Measurements from ENCODE around the gene SMC4. TPM values are rescaled to one million over a fixed set of nuclear protein-coding genes. Genes with fewer than 3 reads are reported as not detected.

SMC4 gene
- polyA plus RNA-seq, 2 of the 4 experiments (the other 2 are of a cell fraction) = 121 to 139 TPM

DNA sequence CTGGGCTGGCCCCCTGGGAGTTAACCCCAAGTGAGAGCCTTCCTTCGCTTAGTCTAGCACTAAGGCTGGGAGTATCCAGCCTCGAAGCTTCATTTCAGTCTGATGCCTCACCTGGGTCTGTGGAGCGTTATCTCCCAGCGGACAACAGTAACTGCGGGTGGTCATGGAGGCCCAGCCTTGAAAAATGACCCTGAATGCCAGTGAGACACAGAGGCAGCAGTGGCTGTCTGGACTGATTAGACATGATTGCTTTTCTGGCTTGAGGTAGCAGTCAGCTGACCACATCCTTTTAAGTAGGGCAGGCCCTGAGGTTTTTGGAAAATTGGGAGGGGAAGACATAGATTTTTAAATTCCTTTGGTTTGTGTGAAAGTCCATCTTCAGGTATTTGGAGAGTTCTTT lies 78.3 kb downstream of the SMC4 start:
- TF ChIP-seq NFE2L2 (conservative IDR thresholded peaks at IDR 0.05; ENCODE audit: low read length) (no peak), EHMT2 (IDR thresholded peaks at IDR 0.05; ENCODE audit: low read depth) (no peak), ZSCAN20 (CRISPR knock-in tag; IDR thresholded peaks at IDR 0.05) (no peak), ESRRA (IDR thresholded peaks at IDR 0.05; ENCODE audit: borderline replicate concordance, low read length) (no peak), MAZ (IDR thresholded peaks at IDR 0.05; ENCODE audit: borderline replicate concordance, low read depth, low read length) (no peak), ZC3H11A (IDR thresholded peaks at IDR 0.05) (no peak), FOSL2 (IDR thresholded peaks at IDR 0.05) (no peak), FOSL2 (CRISPR knock-in tag; IDR thresholded peaks at IDR 0.05) (no peak), RAD21 (conservative IDR thresholded peaks at IDR 0.05 in 1 of 2, IDR thresholded peaks at IDR 0.05 in 1 of 2) (no peak), JUN (IDR thresholded peaks at IDR 0.05) (no peak), POLR2A (IDR thresholded peaks at IDR 0.05; ENCODE audit: low read length) (no peak), KDM1A (IDR thresholded peaks at IDR 0.05; ENCODE audit: low read depth) (no peak), TFCP2L1 (CRISPR knock-in tag; IDR thresholded peaks at IDR 0.05) (no peak)
- TF ChIP-seq, protein P1, sequence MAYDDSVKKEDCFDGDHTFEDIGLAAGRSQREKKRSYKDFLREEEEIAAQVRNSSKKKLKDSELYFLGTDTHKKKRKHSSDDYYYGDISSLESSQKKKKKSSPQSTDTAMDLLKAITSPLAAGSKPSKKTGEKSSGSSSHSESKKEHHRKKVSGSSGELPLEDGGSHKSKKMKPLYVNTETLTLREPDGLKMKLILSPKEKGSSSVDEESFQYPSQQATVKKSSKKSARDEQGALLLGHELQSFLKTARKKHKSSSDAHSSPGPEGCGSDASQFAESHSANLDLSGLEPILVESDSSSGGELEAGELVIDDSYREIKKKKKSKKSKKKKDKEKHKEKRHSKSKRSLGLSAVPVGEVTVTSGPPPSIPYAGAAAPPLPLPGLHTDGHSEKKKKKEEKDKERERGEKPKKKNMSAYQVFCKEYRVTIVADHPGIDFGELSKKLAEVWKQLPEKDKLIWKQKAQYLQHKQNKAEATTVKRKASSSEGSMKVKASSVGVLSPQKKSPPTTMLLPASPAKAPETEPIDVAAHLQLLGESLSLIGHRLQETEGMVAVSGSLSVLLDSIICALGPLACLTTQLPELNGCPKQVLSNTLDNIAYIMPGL (CRISPR knock-in tag; IDR thresholded peaks at IDR 0.05; ENCODE audit: borderline replicate concordance) = no peak
- TF ChIP-seq, protein P2, sequence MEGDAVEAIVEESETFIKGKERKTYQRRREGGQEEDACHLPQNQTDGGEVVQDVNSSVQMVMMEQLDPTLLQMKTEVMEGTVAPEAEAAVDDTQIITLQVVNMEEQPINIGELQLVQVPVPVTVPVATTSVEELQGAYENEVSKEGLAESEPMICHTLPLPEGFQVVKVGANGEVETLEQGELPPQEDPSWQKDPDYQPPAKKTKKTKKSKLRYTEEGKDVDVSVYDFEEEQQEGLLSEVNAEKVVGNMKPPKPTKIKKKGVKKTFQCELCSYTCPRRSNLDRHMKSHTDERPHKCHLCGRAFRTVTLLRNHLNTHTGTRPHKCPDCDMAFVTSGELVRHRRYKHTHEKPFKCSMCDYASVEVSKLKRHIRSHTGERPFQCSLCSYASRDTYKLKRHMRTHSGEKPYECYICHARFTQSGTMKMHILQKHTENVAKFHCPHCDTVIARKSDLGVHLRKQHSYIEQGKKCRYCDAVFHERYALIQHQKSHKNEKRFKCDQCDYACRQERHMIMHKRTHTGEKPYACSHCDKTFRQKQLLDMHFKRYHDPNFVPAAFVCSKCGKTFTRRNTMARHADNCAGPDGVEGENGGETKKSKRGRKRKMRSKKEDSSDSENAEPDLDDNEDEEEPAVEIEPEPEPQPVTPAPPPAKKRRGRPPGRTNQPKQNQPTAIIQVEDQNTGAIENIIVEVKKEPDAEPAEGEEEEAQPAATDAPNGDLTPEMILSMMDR (IDR thresholded peaks at IDR 0.05) = no peak
- TF ChIP-seq, protein P3, sequence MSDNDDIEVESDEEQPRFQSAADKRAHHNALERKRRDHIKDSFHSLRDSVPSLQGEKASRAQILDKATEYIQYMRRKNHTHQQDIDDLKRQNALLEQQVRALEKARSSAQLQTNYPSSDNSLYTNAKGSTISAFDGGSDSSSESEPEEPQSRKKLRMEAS (IDR thresholded peaks at IDR 0.05) = no peak
- H3K27ac ChIP-seq = no peak overlapping the region
- 79% methylated on average over 5 of the region's 5 CpGs for WGBS (ENCODE audit: missing lambda C conversion rate)
- DNase-seq (ENCODE audit: low read depth in 1 of 2, low spot score in 1 of 2) (no peak), ATAC-seq (no peak), FAIRE-seq (no peak)
- CTCF ChIA-PET = interaction anchor here (1.2 to 1.4 kb wide), 2 partner anchors 8 to 62 kb away, joined by 3 read pairs; no protein-coding TSS in a partner anchor
- no peak overlapping the region for H3K4me3 ChIP-seq
- H3K4me2 ChIP-seq = no peak overlapping the region
- 0 out of 3 replicates have a peak, but pooled peaks cover 4% of the 10 kb centered on the region for H3K4me1 ChIP-seq
- H3K9me3 ChIP-seq = no peaks in the 10 kb centered on the region
- POLR2A ChIA-PET = no interaction called here

DNA sequence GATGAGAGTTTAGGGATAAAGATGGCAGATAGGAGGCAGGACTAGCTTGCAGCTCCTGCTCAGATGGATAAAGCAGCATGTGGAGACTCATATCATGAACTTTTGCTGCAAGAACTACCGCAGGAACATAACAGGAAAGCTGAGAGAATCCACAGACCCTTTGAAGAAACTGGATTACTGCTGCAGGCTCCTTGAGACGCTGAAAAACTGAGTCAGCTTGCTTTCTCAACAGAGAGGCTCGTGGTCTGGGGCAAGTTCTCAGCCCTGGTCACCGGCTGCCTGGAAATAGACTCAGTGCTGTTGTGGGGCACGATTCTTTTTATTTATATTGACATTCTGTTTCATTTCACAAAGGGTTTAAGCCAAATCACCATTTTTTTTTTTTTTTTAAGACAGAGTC lies 78.9 kb downstream of the SMC4 start:
- WGBS (ENCODE audit: missing lambda C conversion rate) = 67% methylated on average over 5 of the region's 5 CpGs
- ATAC-seq (no peak), FAIRE-seq (no peak), DNase-seq (ENCODE audit: low read depth in 1 of 2, low spot score in 1 of 2) (no peak)
- no peak overlapping the region for H3K4me3 ChIP-seq
- no peak overlapping the region for H3K4me2 ChIP-seq
- CTCF ChIA-PET = interaction anchor here (1.2 kb wide), 1 partner anchor 63 kb away, joined by 3 read pairs; no protein-coding TSS in a partner anchor
- H3K9me3 ChIP-seq = no peaks in the 10 kb centered on the region
- POLR2A ChIA-PET = no interaction called here
- TF ChIP-seq EHF (CRISPR knock-in tag; IDR thresholded peaks at IDR 0.05) (no peak), TP53 (CRISPR knock-in tag; IDR thresholded peaks at IDR 0.05) (no peak), MYC (IDR thresholded peaks at IDR 0.05; ENCODE audit: borderline replicate concordance, low read length) (no peak), NR3C1 (IDR thresholded peaks at IDR 0.05) (no peak)
- TF ChIP-seq, protein P4, sequence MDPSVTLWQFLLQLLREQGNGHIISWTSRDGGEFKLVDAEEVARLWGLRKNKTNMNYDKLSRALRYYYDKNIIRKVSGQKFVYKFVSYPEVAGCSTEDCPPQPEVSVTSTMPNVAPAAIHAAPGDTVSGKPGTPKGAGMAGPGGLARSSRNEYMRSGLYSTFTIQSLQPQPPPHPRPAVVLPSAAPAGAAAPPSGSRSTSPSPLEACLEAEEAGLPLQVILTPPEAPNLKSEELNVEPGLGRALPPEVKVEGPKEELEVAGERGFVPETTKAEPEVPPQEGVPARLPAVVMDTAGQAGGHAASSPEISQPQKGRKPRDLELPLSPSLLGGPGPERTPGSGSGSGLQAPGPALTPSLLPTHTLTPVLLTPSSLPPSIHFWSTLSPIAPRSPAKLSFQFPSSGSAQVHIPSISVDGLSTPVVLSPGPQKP (IDR thresholded peaks at IDR 0.05; ENCODE audit: low read depth, low read length) = no peak
- TF ChIP-seq, protein P5, sequence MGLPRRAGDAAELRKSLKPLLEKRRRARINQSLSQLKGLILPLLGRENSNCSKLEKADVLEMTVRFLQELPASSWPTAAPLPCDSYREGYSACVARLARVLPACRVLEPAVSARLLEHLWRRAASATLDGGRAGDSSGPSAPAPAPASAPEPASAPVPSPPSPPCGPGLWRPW (IDR thresholded peaks at IDR 0.05) = no peak
- 0 out of 3 replicates have a peak, but pooled peaks cover 4% of the 10 kb centered on the region for H3K4me1 ChIP-seq
- H3K27ac ChIP-seq = no peak overlapping the region
